Measurements from ENCODE around the gene COL27A1.

DNA sequence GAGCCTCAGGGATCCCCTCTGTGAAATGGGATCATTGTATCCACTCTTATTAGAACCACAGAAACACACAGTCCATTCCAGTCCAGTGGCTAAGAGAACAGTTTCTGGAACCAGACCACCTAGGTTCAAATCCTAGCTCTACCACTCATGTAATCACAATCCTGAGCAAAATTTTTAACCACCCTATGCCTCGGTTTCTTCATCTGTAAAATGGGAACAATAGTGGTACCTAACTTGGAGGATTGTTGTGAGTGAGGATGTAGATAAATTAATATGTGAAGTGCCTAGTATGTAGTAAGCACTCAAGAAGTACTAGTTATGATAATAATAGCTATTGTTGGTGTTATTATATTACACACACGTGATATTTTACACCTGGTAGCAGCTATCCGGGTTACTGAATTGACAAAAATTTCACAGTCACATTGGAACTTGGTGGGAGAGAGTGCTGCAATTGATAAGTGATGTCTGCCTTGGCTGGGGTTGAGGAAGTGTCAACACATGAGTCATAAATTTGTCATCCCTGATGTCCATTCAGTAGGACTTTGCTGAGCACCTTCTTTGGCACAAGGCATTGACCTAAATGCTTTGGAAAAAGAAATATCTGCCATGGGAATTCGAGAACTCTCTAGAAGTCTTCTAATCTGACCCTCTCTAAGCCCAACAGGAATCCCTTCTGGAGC, 68.4 kb downstream of the COL27A1 start:
- TF ChIP-seq POLR2AphosphoS5 (IDR thresholded peaks at IDR 0.05; ENCODE audit: low read depth, low read length) (no peak), POLR2A (IDR thresholded peaks at IDR 0.05; ENCODE audit: low read depth, low read length) (no peak)

Data from GM12892 (cell line).